Skin epidermis (tissue), 12 donors: ENCODE results near the gene SLC24A2.

Experiments
- H3K27ac ChIP-seq, 21 experiments: fragments of 200-600 bp; sonication (generic) in 11 of 21; one replicate each; pipeline ENCODE4 v1.5.0; 2020; ENCODE audit warnings: mild to moderate bottlenecking in 3 of 21, inconsistent platforms in 2 of 21, moderate library complexity in 2 of 21
- H3K4me3 ChIP-seq, 7 experiments: fragments of 200-600 bp; sonication (generic) in 2 of 7; one replicate each; pipeline ENCODE4 v1.5.0; 2020; ENCODE audit warnings: inconsistent platforms in 2 of 7, mild to moderate bottlenecking in 2 of 7, moderate library complexity in 1 of 7

The SLC24A2 gene

GRCh38 chr9:19769213-19769612 lies 19.6 kb downstream of the SLC24A2 start:
- H3K27ac ChIP-seq, result no peak overlapping the region
- no peak overlapping the region for H3K4me3 ChIP-seq

- no peak overlapping the region for H3K4me3 ChIP-seq
- H3K27ac ChIP-seq, result no peak overlapping the region
Measured at GRCh38 chr9:19768798-19769197, 20.0 kb downstream of the SLC24A2 start.

GRCh38 chr9:19759066-19759465 lies 29.8 kb downstream of the SLC24A2 start:
- Histone ChIP-seq H3K4me3 (no peak overlapping the region), H3K27ac (no peak overlapping the region)

GRCh38 chr9:19757745-19758144 lies 31.1 kb downstream of the SLC24A2 start:
- H3K4me3 ChIP-seq, result no peak overlapping the region
- no peak overlapping the region for H3K27ac ChIP-seq

- no peak overlapping the region for H3K4me3 ChIP-seq
- no peak overlapping the region for H3K27ac ChIP-seq
Measured at GRCh38 chr9:19754921-19755320, 33.9 kb downstream of the SLC24A2 start.

GRCh38 chr9:19748278-19749126 lies 40.3 kb downstream of the SLC24A2 start:
- H3K27ac ChIP-seq, result no peak overlapping the region
- no peak overlapping the region for H3K4me3 ChIP-seq

- no peak overlapping the region for H3K27ac ChIP-seq
- no peak overlapping the region for H3K4me3 ChIP-seq
Measured at GRCh38 chr9:19746223-19746622, 42.6 kb downstream of the SLC24A2 start.

- no peak overlapping the region for H3K4me3 ChIP-seq
- H3K27ac ChIP-seq, result no peak overlapping the region
Measured at GRCh38 chr9:19741178-19741577, 47.7 kb downstream of the SLC24A2 start.
